ENCODE measurements around the gene LTN1.

GRCh38 chr21:28883931-28884330 is 108.7 kb downstream of the LTN1 start:
- no peak for TF ChIP-seq EZH2phosphoT487 (IDR thresholded peaks at IDR 0.05; ENCODE audit: borderline replicate concordance, low read depth)
- no peak for TF ChIP-seq CTCF (IDR thresholded peaks at IDR 0.05)
- no peak for TF ChIP-seq EP300 (IDR thresholded peaks at IDR 0.05; ENCODE audit: borderline replicate concordance in 1 of 2, low read depth in 1 of 2, low read length in 1 of 2)
- no peak for TF ChIP-seq IRF3 (IDR thresholded peaks at IDR 0.05; ENCODE audit: low read depth, low read length)
- TF ChIP-seq SIN3A (IDR thresholded peaks at IDR 0.05; ENCODE audit: borderline replicate concordance, low read depth, low read length): no peak
- no peak for TF ChIP-seq MAX (IDR thresholded peaks at IDR 0.05; ENCODE audit: low read depth)
- TF ChIP-seq MXI1 (IDR thresholded peaks at IDR 0.05; ENCODE audit: low read depth, low read length): no peak
- no peak for TF ChIP-seq NRF1 (IDR thresholded peaks at IDR 0.05; ENCODE audit: low read depth, low read length)

Data from SK-N-SH (cell line).